Measurements from ENCODE around the gene TMPRSS3.

Gene TMPRSS3

DNA sequence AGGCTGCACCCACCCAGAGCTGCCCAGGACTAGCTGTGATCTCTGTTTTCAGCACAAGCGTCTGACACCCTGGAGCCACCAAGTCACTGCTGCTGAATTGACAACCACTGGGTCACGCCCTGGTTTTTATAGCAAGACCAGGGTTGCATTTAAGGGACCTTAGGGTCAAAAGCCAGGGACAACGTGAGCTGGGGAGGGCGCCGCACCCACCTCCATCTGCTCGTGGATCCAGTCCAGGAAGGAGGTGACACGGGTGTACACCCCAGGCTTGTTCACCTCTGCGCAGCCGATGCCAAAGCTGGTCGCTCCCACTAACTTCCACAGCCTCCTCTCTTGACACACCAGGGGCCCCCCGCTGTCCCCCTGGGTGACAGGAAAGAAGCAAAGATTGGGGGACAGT, 20.3 kb downstream of the TMPRSS3 start:
- peaks cover 23% of the 10 kb centered on the region for H3K27me3 ChIP-seq (ENCODE audit: control insufficient read depth, insufficient read depth, low read length)

DNA sequence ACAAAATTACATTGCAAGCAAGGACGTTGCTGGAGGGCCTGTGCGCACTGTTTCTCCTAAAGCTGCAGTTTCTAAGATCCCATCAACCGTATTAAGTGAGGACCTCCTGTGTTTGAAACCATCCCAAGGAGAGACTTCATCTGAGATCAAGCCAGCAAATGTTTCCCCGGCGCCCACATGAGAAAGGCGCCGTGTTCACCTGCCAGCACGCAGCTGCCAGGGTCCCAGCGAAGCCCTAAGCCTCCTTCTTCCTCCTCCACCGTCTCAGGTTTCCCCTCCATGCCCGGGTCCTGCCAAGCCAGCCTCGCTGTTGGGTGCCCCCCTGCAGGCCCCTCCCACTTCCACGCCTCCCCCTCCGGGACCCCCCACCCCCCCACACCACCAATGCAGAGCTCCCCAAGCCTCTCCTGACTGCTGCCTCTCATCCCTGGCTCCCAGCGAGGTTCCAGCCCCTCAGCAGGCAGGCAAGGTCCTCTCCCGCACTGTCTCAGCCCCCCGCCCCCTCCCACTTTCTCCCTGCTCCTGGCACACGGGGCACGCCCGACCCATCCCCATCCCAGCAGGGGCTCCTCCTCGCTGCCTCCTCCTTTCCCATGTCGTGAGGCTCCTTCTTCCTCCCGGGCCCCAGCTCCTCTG, 20.9 kb downstream of the TMPRSS3 start:
- H3K27me3 ChIP-seq (ENCODE audit: control insufficient read depth, insufficient read depth, low read length), result peaks cover 23% of the 10 kb centered on the region
- no peaks in the 10 kb centered on the region for H3K9me3 ChIP-seq (ENCODE audit: control insufficient read depth, low read depth, low read length)
- H3K4me1 ChIP-seq (ENCODE audit: control insufficient read depth, low read depth, low read length), result peaks cover 6% of the 10 kb centered on the region
- H3K36me3 ChIP-seq (ENCODE audit: control insufficient read depth, low read depth, low read length), result no peaks in the 10 kb centered on the region
- H3K9ac ChIP-seq (ENCODE audit: low read length), result no peak overlapping the region
- no peak overlapping the region for H3K4me3 ChIP-seq (ENCODE audit: low read length)
- no peak overlapping the region for H3K27ac ChIP-seq (ENCODE audit: low read length)

More for the DNA sequence above, 20.3 kb downstream of the TMPRSS3 start:
- no peaks in the 10 kb centered on the region for H3K9me3 ChIP-seq (ENCODE audit: control insufficient read depth, low read depth, low read length)
- H3K4me1 ChIP-seq (ENCODE audit: control insufficient read depth, low read depth, low read length), result peaks cover 6% of the 10 kb centered on the region
- no peak overlapping the region for H3K4me3 ChIP-seq (ENCODE audit: low read length)
- H3K9ac ChIP-seq (ENCODE audit: low read length), result no peak overlapping the region
- H3K36me3 ChIP-seq (ENCODE audit: control insufficient read depth, low read depth, low read length), result no peaks in the 10 kb centered on the region
- H3K27ac ChIP-seq (ENCODE audit: low read length), result no peak overlapping the region

DNA sequence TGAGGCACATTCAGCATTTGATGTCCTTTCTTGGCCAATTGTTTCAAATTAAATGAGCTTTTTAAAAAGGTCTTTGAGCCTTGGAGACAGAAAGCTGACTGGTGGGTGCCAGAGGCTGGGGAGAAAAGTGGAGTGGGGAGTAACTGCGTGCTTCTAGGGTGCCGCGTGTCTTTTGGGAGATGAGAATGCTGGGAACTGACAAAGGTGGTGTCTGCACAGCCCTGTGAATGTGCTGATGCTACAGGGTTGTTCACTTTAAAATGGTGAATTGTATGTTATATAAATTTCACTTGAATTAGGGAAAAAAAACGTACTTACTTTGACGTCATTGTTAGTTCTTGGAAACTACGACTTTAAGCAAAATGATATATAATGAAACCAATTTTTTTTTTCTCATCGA, 21.4 kb downstream of the TMPRSS3 start:
- no peaks in the 10 kb centered on the region for H3K9me3 ChIP-seq (ENCODE audit: control insufficient read depth, low read depth, low read length)
- peaks cover 6% of the 10 kb centered on the region for H3K4me1 ChIP-seq (ENCODE audit: control insufficient read depth, low read depth, low read length)
- peaks cover 23% of the 10 kb centered on the region for H3K27me3 ChIP-seq (ENCODE audit: control insufficient read depth, insufficient read depth, low read length)
- H3K9ac ChIP-seq (ENCODE audit: low read length), result no peak overlapping the region
- no peaks in the 10 kb centered on the region for H3K36me3 ChIP-seq (ENCODE audit: control insufficient read depth, low read depth, low read length)
- H3K27ac ChIP-seq (ENCODE audit: low read length), result no peak overlapping the region
- no peak overlapping the region for H3K4me3 ChIP-seq (ENCODE audit: low read length)

DNA sequence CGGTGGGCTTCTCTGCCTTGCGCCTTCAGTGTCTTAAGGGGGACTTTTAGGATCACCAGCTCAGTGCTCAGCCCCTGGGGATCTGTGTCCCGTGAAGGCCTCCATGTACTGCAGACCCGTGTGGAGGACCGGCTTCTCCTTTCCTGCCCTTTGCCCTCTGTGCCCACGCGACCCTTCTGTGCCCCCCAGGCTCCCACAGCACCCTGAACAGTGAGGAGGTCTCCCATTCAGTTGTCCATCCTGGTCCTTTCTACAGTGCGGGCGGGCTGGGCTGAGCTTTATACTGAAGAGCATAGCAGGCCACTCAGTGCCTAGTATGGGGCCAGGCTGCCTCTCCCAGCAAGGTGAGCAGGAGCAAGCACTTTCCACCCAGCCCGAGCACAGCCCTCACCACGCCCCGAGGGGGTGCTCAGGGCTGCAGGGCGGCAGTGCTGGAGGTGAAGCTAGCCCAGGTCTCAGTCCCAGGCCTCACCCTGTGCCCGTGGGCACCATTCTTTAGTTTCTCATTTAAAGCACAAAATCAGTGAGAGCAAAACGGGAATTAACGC, 21.9 kb downstream of the TMPRSS3 start:
- H3K4me3 ChIP-seq (ENCODE audit: low read length), result no peak overlapping the region
- no peak overlapping the region for H3K9ac ChIP-seq (ENCODE audit: low read length)
- H3K36me3 ChIP-seq (ENCODE audit: control insufficient read depth, low read depth, low read length), result no peaks in the 10 kb centered on the region
- H3K27me3 ChIP-seq (ENCODE audit: control insufficient read depth, insufficient read depth, low read length), result peaks cover 23% of the 10 kb centered on the region
- H3K4me1 ChIP-seq (ENCODE audit: control insufficient read depth, low read depth, low read length), result peaks cover 6% of the 10 kb centered on the region
- H3K9me3 ChIP-seq (ENCODE audit: control insufficient read depth, low read depth, low read length), result no peaks in the 10 kb centered on the region
- H3K27ac ChIP-seq (ENCODE audit: low read length), result no peak overlapping the region

DNA sequence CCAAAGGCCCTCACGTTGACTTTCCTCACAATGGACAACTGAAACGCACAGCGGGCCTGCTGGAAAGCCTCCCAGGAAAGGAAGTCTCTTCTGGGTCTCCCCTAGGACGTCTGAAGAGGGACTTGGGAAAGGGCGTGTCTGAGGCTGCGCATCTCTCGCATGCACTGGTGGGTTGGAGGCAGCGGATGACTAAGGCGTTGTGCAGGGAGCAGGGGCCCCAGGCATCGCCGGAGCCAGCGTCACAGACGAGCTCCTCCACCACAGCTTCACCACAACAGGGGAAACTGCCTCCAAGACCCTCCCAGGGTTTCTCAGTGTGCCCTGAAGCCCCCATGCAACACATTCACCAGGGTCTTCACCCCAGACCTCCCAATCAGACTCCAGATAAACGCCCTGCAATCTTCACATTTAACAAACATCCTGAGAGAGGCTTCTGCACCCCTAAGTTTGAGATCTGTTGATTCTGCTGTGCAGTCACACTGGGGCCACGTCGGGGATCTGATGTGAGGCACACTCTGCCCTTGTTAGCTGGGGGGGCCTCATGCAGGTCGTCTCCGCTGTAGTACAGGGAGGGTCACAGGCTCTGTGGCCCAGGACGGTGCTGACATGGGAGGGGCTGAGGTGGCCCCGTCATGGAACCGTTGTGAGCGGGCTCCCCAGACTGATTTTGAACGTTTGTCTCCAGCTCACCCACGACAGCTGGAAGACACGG, 22.5 kb downstream of the TMPRSS3 start:
- Histone ChIP-seq H3K9me3 (ENCODE audit: control insufficient read depth, low read depth, low read length) (no peaks in the 10 kb centered on the region), H3K27ac (ENCODE audit: low read length) (no peak overlapping the region), H3K36me3 (ENCODE audit: control insufficient read depth, low read depth, low read length) (no peaks in the 10 kb centered on the region), H3K4me1 (ENCODE audit: control insufficient read depth, low read depth, low read length) (peaks cover 6% of the 10 kb centered on the region), H3K4me3 (ENCODE audit: low read length) (no peak overlapping the region), H3K27me3 (ENCODE audit: control insufficient read depth, insufficient read depth, low read length) (peaks cover 23% of the 10 kb centered on the region), H3K9ac (ENCODE audit: low read length) (no peak overlapping the region)

DNA sequence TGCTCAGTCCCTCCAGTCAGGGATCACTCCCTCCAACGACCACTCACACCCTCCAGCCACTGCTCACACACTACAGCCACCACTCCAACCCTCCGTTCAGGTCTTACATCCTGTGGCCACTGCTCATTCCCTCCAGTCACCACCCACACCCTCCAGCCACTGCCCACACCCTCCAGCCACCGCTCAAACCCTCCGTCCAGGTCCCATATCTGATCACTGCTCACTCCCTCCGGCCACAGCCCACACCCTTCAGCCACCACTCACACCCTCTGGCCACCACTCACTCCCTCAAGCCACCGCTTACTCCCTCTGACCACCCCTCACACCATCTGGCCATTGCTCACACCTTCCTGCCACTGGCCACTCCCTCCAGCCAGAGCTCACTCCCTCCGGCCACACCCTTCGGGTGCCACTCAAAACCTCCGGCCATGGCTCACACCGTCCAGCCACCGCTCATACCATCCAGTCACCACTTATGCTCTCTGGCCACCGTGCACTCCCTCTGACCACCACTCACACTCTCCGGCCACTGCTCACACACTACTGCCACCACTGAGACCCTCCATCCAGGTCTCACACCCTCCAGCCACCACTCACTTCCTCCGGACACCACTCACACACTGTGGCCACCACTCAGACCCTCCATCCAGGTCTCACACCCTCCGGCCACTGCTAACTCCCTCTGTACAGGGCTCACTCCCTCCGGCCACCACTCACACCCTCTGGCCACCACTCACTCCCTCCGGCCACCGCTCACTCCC, 24.8 kb downstream of the TMPRSS3 start:
- H3K36me3 ChIP-seq (ENCODE audit: control insufficient read depth, low read depth, low read length), result no peaks in the 10 kb centered on the region
- H3K9me3 ChIP-seq (ENCODE audit: control insufficient read depth, low read depth, low read length), result no peaks in the 10 kb centered on the region
- H3K27ac ChIP-seq (ENCODE audit: low read length), result no peak overlapping the region
- no peak overlapping the region for H3K9ac ChIP-seq (ENCODE audit: low read length)
- H3K27me3 ChIP-seq (ENCODE audit: control insufficient read depth, insufficient read depth, low read length), result peaks cover 20% of the 10 kb centered on the region
- no peak overlapping the region for H3K4me3 ChIP-seq (ENCODE audit: low read length)
- H3K4me1 ChIP-seq (ENCODE audit: control insufficient read depth, low read depth, low read length), result peaks cover 6% of the 10 kb centered on the region

DNA sequence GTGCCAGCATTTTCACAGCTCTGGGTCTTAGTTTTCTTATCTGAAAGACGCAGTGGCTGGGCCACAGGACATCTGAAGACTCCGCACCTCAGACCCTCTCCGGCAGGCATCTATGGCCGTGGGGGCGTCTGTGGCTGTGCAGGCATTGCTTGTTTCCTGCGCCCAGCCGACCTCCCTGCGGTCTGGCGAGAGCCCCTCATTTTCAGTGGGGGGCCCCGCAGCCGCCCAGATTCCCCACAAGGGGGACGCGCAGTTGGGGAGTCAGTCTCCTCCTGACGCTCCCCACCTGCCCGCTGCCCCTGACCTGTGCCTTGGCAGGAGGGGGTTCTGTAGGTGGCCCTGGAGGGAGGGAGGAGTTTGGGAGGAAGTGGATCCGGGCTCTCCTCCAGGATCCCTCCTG, 26.0 kb downstream of the TMPRSS3 start:
- H3K36me3 ChIP-seq (ENCODE audit: control insufficient read depth, low read depth, low read length), result no peaks in the 10 kb centered on the region
- no peak overlapping the region for H3K27ac ChIP-seq (ENCODE audit: low read length)
- peaks cover 6% of the 10 kb centered on the region for H3K4me1 ChIP-seq (ENCODE audit: control insufficient read depth, low read depth, low read length)
- peaks cover 10% of the 10 kb centered on the region for H3K27me3 ChIP-seq (ENCODE audit: control insufficient read depth, insufficient read depth, low read length)
- H3K9ac ChIP-seq (ENCODE audit: low read length), result no peak overlapping the region
- H3K9me3 ChIP-seq (ENCODE audit: control insufficient read depth, low read depth, low read length), result no peaks in the 10 kb centered on the region
- no peak overlapping the region for H3K4me3 ChIP-seq (ENCODE audit: low read length)

DNA sequence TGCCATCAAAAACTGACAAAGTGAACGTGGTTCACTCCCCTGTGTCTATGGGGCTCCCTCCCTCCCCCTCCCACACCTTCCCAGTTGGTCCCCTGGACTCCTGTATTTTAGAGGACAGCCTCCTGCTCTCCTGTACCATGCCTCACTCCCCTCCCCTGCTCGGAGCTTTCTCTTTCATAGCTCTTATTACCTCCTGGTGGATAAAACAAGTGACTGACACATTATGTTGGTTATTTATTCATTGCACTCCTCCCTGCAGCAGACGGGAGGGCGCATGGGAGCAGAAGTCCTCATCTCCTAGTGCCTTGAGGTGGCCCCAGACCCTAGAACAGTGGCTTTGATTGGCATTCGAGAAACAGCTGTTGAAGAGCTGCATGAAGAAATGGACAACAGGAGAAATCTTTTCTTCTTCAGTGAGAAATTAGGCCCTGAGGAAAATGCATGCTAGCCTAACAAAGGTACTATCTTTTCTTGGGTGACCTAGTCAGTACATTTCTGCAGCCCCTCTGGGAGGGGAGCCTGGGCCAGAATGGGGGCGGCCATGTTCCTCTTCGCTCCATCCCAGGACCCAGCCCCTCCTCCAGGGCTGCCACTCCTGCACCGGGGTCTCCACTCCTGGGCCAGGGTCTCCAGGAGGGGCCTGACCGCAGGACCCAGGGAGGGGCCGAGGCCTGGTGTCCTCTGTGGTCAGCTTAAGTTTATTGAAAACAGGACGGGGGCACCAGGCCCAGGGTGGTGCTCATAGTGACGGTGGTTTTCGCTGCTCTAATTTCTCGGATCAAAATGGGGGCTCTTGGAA, 28.3 kb downstream of the TMPRSS3 start:
- no peak overlapping the region for H3K27ac ChIP-seq (ENCODE audit: low read length)
- H3K27me3 ChIP-seq (ENCODE audit: control insufficient read depth, insufficient read depth, low read length), result no peaks in the 10 kb centered on the region
- H3K9me3 ChIP-seq (ENCODE audit: control insufficient read depth, low read depth, low read length), result no peaks in the 10 kb centered on the region
- H3K4me3 ChIP-seq (ENCODE audit: low read length), result no peak overlapping the region
- H3K36me3 ChIP-seq (ENCODE audit: control insufficient read depth, low read depth, low read length), result no peaks in the 10 kb centered on the region
- no peaks in the 10 kb centered on the region for H3K4me1 ChIP-seq (ENCODE audit: control insufficient read depth, low read depth, low read length)
- H3K9ac ChIP-seq (ENCODE audit: low read length), result no peak overlapping the region

DNA sequence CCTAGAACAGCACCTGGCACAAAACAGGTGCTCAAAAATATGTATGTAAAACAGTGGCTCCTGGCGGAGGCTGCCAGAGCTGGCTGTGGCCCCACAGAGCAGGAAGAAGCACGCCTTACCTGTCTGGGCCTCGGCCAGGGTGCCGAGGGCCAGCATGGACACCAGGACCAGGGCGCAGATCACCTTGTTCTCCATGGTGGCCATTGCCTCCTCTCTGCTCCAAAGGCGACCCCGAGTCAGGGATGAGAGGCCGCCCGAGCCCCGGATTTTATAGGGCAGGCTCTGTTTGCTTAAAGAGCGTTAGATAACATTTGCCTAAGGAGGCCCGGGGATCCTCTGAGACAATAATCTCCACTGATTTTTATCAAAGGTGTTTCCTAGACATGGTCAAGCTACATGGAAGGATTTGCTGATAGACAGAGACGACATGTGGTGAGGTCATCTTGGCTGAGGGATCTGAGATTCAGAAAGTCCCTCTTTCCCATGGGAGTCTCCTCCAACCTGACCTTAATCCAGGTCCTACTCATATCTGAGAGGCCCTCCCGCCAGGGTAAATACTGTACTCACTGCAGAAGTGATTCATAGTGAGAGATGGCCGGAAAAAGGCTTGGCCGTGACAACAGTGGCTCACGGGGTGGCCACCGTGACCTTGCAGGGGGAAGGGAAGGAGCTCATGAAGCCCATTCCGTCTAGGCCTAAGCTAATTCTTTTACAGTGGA, 29.4 kb downstream of the TMPRSS3 start, which contains the start of gene TFF1:
Gene TFF1 (minus strand): TSS at position 244 of the 719 bp plus-strand sequence. CDS start 40 bp downstream, at position 204.
- Histone ChIP-seq H3K4me1 (ENCODE audit: control insufficient read depth, low read depth, low read length) (no peaks in the 10 kb centered on the region), H3K9ac (ENCODE audit: low read length) (no peak within 1 kb of the TSS), H3K9me3 (ENCODE audit: control insufficient read depth, low read depth, low read length) (no peaks in the 10 kb centered on the region), H3K36me3 (ENCODE audit: control insufficient read depth, low read depth, low read length) (no peaks in the 10 kb centered on the region), H3K27ac (ENCODE audit: low read length) (no peak within 1 kb of the TSS), H3K27me3 (ENCODE audit: control insufficient read depth, insufficient read depth, low read length) (no peaks in the 10 kb centered on the region), H3K4me3 (ENCODE audit: low read length) (no peak within 1 kb of the TSS)

DNA sequence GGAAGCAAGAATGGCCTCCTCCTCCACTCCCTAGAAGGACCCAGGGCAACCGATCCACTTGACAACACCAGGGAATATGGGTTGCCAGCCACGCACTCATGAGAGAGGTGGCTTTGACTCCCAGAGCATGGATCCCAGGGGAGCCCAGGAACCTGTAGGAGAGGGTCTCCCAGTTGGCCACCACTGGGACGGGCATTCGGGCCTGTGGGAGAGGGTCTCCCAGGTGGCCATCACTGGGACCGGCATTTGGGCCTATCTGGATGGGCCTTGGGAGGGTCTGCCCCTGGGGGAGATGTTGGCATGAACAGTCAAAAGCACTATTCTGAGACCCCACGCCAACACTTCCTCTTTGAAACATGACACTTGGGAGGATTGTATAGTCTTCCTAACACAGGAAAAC, 30.1 kb downstream of the TMPRSS3 start:
- no peak overlapping the region for H3K9ac ChIP-seq (ENCODE audit: low read length)
- no peaks in the 10 kb centered on the region for H3K4me1 ChIP-seq (ENCODE audit: control insufficient read depth, low read depth, low read length)
- no peak overlapping the region for H3K4me3 ChIP-seq (ENCODE audit: low read length)
- H3K27ac ChIP-seq (ENCODE audit: low read length), result no peak overlapping the region
- no peaks in the 10 kb centered on the region for H3K36me3 ChIP-seq (ENCODE audit: control insufficient read depth, low read depth, low read length)
- no peaks in the 10 kb centered on the region for H3K9me3 ChIP-seq (ENCODE audit: control insufficient read depth, low read depth, low read length)
- H3K27me3 ChIP-seq (ENCODE audit: control insufficient read depth, insufficient read depth, low read length), result no peaks in the 10 kb centered on the region

All from iPS-18a (cell line).